GM12875 (cell line): ENCODE results near the gene ARL8B.

ENCODE experiments used
- H3K4me3 ChIP-seq: one replicate; pipeline ENCODE4 v1.5.1; 2011; ENCODE audit warnings: low read depth, low read length, control low read depth
- CTCF ChIP-seq: IDR thresholded peaks from 2 replicates; pipeline ENCODE4 v1.5.1; 2011; ENCODE audit warnings: low read depth, mild to moderate bottlenecking, control low read depth, inconsistent platforms, low read length, moderate library complexity, borderline replicate concordance; ENCODE audit not compliant: insufficient read depth

Gene ARL8B

GRCh38 chr3:5187156-5187919 lies 65.2 kb downstream of the ARL8B start, which contains the start of gene EDEM1:
Gene EDEM1 (plus strand): TSS chr3:5187707. CDS start chr3:5187806, 99 bp downstream.
- no peak for TF ChIP-seq CTCF

GRCh38 chr3:5187920-5188418 lies 65.9 kb downstream of the ARL8B start:
- peak overlapping the region; percentile 99 for H3K4me3 ChIP-seq
- TF ChIP-seq CTCF, result no peak

More at GRCh38 chr3:5187156-5187919, 65.2 kb downstream of the ARL8B start, which contains the start of gene EDEM1:
- H3K4me3 ChIP-seq, result peak within 1 kb of the TSS; percentile 99

GRCh38 chr3:5188419-5189221 lies 66.5 kb downstream of the ARL8B start:
- H3K4me3 ChIP-seq, result peak overlapping the region; percentile 99
- TF ChIP-seq CTCF, result no peak

- H3K4me3 ChIP-seq, result peak overlapping the region; percentile 99
- TF ChIP-seq CTCF, result no peak
Measured at GRCh38 chr3:5190147-5190791, 68.2 kb downstream of the ARL8B start.

- peak overlapping the region; percentile 26 for H3K4me3 ChIP-seq
Measured at GRCh38 chr3:5191555-5192304, 69.6 kb downstream of the ARL8B start.

More at GRCh38 chr3:5191555-5192304, 69.6 kb downstream of the ARL8B start:
- no peak for TF ChIP-seq CTCF
